ENCODE data around the gene TMEM94. TPM values are rescaled to one million over a fixed set of nuclear protein-coding genes. Genes with fewer than 3 reads are reported as not detected.

The TMEM94 gene
- 10.4 and 14.4 TPM in 2 replicates for total RNA-seq (2012; rRNA removed)

DNA sequence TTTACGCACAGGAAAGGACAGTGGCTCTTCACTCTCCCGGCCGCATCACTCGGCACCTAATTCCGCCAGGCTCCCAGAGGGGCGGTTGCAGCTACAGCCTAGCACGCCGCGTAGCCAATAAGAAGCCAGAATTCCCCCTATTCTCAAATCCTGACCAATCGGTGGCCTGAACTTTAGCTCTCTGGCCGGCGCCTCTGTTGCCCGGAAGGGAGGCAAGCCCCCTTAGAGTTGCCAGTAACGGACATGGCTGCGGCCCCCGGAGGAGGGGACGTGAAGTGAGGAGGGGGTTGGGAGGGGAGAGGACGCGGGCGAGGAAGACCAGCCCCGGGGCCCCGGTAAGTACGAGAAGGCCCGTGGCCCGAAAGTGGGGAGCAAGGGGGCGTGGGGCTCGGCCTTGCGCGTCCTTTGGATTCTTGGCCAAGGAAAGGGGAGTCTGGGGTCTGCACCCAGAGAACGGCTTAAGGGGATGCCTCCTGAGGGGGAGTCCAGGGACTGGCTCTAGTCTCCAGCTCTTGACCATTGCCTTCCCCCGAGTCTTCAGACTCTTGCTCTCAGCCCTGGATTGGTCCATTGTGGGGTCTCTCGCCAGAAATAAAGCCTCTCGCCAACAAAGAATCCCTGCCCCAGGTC, at the start of gene TMEM94:
TMEM94 (plus strand) TSS at position 219 of the 630 bp plus-strand sequence. CDS start 15,271 bp downstream, outside the sequence.
- Histone ChIP-seq H3K9me3 (replicated peaks; ENCODE audit: low read length) (no peaks in the 10 kb centered on the region), H3K4me3 (ENCODE audit: low read length) (peak within 1 kb of the TSS; percentile 84), H3K9ac (ENCODE audit: low read depth, low read length) (peak within 1 kb of the TSS; percentile 94), H3K4me1 (ENCODE audit: control insufficient read depth, insufficient read depth, low read length) (peaks cover 12% of the 10 kb centered on the region), H3K4me2 (ENCODE audit: low read length) (peak within 1 kb of the TSS; percentile 94), H3K27me3 (ENCODE audit: control insufficient read depth, insufficient read depth, low read length) (no peaks in the 10 kb centered on the region), H3K36me3 (ENCODE audit: insufficient read depth, low read length) (no peaks in the 10 kb centered on the region)

DNA sequence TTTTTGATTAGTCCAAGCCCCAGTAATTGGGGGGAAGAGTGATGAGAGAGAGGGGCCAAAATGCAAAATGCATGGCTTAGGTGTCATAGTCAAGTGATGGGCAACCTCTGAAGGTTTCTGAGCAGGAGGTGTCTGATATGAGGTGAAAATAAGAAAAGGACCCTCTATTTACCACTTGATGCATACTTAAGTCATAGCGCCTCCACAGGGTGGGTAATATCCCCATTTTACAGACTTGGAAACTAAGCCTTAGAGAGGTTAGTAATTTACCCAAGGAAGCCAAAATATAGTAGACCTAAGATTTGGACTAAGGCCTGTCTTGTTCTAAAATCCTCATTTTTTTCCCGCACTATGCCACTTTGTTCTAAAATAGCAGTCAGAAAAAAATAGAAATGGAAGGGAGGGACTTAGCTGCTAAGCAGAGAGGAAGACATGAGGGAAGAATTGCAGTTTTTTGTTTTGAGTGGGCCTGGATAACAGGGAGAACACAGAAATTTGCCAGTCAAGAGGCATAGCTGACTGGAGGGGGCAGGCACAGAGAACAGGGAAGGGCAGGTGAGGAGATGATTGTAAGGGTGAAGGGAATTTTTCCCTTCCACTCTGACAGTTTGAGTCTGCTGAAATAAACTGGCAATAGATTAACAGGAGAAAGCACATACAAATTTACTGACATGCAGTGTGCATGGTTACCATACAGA, 48.6 kb upstream of the TMEM94 start:
- H3K4me1 ChIP-seq (ENCODE audit: control insufficient read depth, insufficient read depth, low read length) = peaks cover 8% of the 10 kb centered on the region
- H3K36me3 ChIP-seq (ENCODE audit: insufficient read depth, low read length) = no peaks in the 10 kb centered on the region
- no peak overlapping the region for H3K9ac ChIP-seq (ENCODE audit: low read depth, low read length)
- H3K9me3 ChIP-seq (replicated peaks; ENCODE audit: low read length) = no peaks in the 10 kb centered on the region
- no peak overlapping the region for H3K4me3 ChIP-seq (ENCODE audit: low read length)
- peaks cover 3% of the 10 kb centered on the region for H3K27me3 ChIP-seq (ENCODE audit: control insufficient read depth, insufficient read depth, low read length)
- H3K4me2 ChIP-seq (ENCODE audit: low read length) = no peak overlapping the region

GRCh38 chr17:75410141-75410540, 46.3 kb upstream of the TMEM94 start:
- no peaks in the 10 kb centered on the region for H3K9me3 ChIP-seq (replicated peaks; ENCODE audit: low read length)

GRCh38 chr17:75411328-75412067, 44.9 kb upstream of the TMEM94 start:
- no peaks in the 10 kb centered on the region for H3K36me3 ChIP-seq (ENCODE audit: insufficient read depth, low read length)
- no peak overlapping the region for H3K9ac ChIP-seq (ENCODE audit: low read depth, low read length)
- H3K27me3 ChIP-seq (ENCODE audit: control insufficient read depth, insufficient read depth, low read length) = peaks cover 15% of the 10 kb centered on the region
- H3K4me1 ChIP-seq (ENCODE audit: control insufficient read depth, insufficient read depth, low read length) = peaks cover 3% of the 10 kb centered on the region
- no peaks in the 10 kb centered on the region for H3K9me3 ChIP-seq (replicated peaks; ENCODE audit: low read length)
- H3K4me3 ChIP-seq (ENCODE audit: low read length) = no peak overlapping the region
- no peak overlapping the region for H3K4me2 ChIP-seq (ENCODE audit: low read length)

More at GRCh38 chr17:75410141-75410540, 46.3 kb upstream of the TMEM94 start:
- H3K36me3 ChIP-seq (ENCODE audit: insufficient read depth, low read length) = no peaks in the 10 kb centered on the region
- H3K4me1 ChIP-seq (ENCODE audit: control insufficient read depth, insufficient read depth, low read length) = peaks cover 8% of the 10 kb centered on the region
- H3K27me3 ChIP-seq (ENCODE audit: control insufficient read depth, insufficient read depth, low read length) = peaks cover 8% of the 10 kb centered on the region
- H3K4me2 ChIP-seq (ENCODE audit: low read length) = no peak overlapping the region
- H3K9ac ChIP-seq (ENCODE audit: low read depth, low read length) = no peak overlapping the region
- H3K4me3 ChIP-seq (ENCODE audit: low read length) = no peak overlapping the region

DNA sequence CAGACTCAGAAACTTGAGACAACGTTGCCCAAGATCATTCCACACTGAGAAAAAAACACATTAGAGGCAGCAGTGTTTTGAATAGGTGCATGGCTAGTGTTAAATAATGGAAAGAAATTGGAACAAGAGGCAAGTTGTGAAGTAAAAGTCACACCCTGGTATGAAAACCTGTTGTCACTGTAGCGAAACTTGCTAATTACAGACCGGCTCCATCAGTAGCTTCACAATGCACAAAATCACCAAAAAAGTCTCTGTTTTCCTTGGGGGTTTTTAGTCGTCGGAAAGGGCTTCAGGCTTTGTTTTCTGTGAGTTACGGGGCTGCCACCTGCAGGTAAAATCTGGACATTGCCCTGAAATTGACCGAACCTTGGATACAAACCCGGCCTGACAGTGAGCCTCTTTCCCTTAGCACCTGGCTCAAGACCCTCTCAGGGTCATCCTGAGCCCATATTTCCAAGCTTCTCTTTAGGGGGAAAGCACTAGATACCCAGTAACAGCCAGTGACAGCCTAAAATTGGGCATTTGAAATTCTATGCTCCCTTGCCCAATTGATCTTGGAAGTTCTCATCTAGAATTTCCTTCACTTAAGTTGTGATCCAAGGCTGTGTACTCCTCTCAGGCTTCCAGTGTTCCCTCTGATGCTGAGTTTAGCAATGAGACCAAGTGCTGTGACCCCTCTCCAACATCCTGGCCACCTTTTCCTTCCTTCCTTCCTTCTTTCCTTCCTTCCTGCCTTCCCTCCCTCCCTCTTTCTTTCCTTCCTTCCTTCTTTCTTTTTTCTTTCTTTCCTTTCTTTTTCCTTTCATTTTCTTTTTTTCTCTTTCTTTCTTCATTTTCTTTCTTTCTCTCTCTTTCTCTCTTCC, 43.7 kb upstream of the TMEM94 start:
- Histone ChIP-seq H3K4me2 (ENCODE audit: low read length) (peak overlapping the region; percentile 73), H3K4me1 (ENCODE audit: control insufficient read depth, insufficient read depth, low read length) (no peaks in the 10 kb centered on the region), H3K4me3 (ENCODE audit: low read length) (peak overlapping the region; percentile 53), H3K9ac (ENCODE audit: low read depth, low read length) (no peak overlapping the region), H3K27me3 (ENCODE audit: control insufficient read depth, insufficient read depth, low read length) (peaks cover 15% of the 10 kb centered on the region), H3K9me3 (replicated peaks; ENCODE audit: low read length) (no peaks in the 10 kb centered on the region), H3K36me3 (ENCODE audit: insufficient read depth, low read length) (no peaks in the 10 kb centered on the region)

GRCh38 chr17:75414488-75414887, 41.9 kb upstream of the TMEM94 start:
- no peak overlapping the region for H3K9ac ChIP-seq (ENCODE audit: low read depth, low read length)
- no peaks in the 10 kb centered on the region for H3K36me3 ChIP-seq (ENCODE audit: insufficient read depth, low read length)
- H3K27me3 ChIP-seq (ENCODE audit: control insufficient read depth, insufficient read depth, low read length) = peaks cover 22% of the 10 kb centered on the region
- H3K4me3 ChIP-seq (ENCODE audit: low read length) = no peak overlapping the region
- no peaks in the 10 kb centered on the region for H3K4me1 ChIP-seq (ENCODE audit: control insufficient read depth, insufficient read depth, low read length)
- H3K9me3 ChIP-seq (replicated peaks; ENCODE audit: low read length) = no peaks in the 10 kb centered on the region
- no peak overlapping the region for H3K4me2 ChIP-seq (ENCODE audit: low read length)

DNA sequence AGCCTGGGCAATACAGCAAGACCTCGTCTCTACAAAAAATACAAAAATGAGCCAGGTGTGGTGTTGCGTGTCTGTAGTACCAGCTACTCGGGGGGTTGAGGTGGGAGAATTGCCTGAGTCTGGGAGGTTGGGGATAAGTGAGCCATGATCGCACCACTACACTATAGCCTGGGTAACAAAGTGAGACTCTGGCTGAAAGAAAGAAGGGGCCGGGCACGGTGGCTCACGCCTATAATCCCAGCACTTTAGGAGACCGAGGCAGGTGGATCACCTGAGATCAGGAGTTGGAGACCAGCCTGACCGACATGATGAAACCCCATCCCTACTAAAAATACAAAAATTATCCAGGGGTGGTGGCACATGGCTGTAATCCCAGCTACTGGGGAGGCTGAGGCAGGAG, 40.4 kb upstream of the TMEM94 start:
- Histone ChIP-seq H3K36me3 (ENCODE audit: insufficient read depth, low read length) (no peaks in the 10 kb centered on the region), H3K4me2 (ENCODE audit: low read length) (no peak overlapping the region), H3K4me3 (ENCODE audit: low read length) (no peak overlapping the region), H3K4me1 (ENCODE audit: control insufficient read depth, insufficient read depth, low read length) (no peaks in the 10 kb centered on the region), H3K9ac (ENCODE audit: low read depth, low read length) (no peak overlapping the region), H3K27me3 (ENCODE audit: control insufficient read depth, insufficient read depth, low read length) (peaks cover 19% of the 10 kb centered on the region), H3K9me3 (replicated peaks; ENCODE audit: low read length) (no peaks in the 10 kb centered on the region)

DNA sequence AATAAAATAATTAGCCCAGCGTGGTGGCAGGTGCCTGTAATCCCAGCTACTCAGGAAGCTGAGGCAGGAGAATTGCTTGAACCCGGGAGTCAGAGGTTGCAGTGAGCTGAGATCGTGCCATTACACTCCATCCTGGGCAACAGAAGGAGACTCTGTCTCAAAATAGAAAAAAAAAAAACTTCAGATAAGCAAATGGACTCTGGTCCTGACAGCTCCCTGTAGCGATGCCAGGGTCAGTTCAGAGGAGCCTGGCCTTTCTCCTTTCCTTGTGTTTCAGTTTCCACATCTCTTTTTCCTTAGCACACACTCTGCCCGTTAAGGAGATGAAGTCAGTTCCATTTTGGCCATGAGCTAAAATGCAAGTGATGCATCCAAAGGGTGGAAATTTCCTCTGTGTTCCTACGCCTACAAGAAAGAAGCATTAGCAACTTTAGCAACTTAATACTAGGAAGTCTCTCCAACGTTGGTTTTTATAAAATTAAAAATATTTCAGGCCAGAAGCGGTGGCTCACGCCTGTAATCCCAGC, 39.3 kb upstream of the TMEM94 start:
- no peak overlapping the region for H3K4me2 ChIP-seq (ENCODE audit: low read length)
- no peaks in the 10 kb centered on the region for H3K9me3 ChIP-seq (replicated peaks; ENCODE audit: low read length)
- no peaks in the 10 kb centered on the region for H3K4me1 ChIP-seq (ENCODE audit: control insufficient read depth, insufficient read depth, low read length)
- no peak overlapping the region for H3K9ac ChIP-seq (ENCODE audit: low read depth, low read length)
- no peaks in the 10 kb centered on the region for H3K36me3 ChIP-seq (ENCODE audit: insufficient read depth, low read length)
- H3K4me3 ChIP-seq (ENCODE audit: low read length) = no peak overlapping the region
- peaks cover 19% of the 10 kb centered on the region for H3K27me3 ChIP-seq (ENCODE audit: control insufficient read depth, insufficient read depth, low read length)

GRCh38 chr17:75418531-75418930, 37.9 kb upstream of the TMEM94 start:
- peaks cover 19% of the 10 kb centered on the region for H3K27me3 ChIP-seq (ENCODE audit: control insufficient read depth, insufficient read depth, low read length)
- H3K9ac ChIP-seq (ENCODE audit: low read depth, low read length) = no peak overlapping the region
- no peaks in the 10 kb centered on the region for H3K9me3 ChIP-seq (replicated peaks; ENCODE audit: low read length)
- H3K36me3 ChIP-seq (ENCODE audit: insufficient read depth, low read length) = no peaks in the 10 kb centered on the region
- H3K4me3 ChIP-seq (ENCODE audit: low read length) = no peak overlapping the region
- no peak overlapping the region for H3K4me2 ChIP-seq (ENCODE audit: low read length)
- H3K4me1 ChIP-seq (ENCODE audit: control insufficient read depth, insufficient read depth, low read length) = no peaks in the 10 kb centered on the region

DNA sequence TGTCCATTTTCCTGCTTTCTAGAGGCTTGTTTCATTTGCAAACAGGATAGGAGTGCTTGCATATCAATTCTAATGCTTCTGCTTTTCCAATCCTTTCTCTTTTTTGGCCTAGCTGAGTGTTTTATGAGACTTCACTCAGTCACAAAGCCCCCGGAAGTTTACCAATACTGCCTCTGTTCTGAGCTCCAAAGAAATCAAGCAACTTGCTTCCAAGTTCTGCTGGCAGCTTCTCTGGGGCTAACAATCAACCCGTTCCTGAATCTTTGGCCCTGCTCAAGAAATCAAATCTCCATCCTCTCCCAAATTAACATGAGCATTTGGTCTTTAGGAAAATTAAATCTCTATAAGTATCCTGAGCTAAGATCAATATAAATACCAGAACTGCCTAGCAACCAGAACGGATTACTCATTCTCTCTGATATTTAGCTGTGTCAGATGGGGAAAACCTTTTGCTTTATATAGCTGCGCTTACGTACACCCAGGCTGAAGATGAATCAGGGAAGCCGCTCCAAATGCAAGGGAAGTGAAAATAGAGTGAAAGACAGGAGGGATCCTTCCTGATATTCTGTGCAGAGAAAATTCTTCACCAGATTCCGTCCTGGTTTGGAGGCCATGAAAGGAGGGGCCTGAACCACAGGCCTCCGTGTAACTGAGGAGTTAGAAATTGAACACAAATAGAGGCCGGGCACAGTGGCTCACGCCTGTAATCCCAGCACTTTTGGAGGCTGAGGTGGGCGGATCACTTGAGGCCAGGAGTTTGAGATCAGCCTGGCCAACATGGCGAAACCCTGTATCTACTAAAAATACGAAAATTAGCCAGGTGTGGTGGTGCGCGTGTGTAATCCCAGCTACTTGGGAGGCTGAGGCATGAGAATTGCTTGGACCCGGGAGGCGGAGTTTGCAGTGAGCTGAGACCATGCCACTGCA, 27.6 kb upstream of the TMEM94 start:
- Histone ChIP-seq H3K9me3 (replicated peaks; ENCODE audit: low read length) (no peaks in the 10 kb centered on the region), H3K36me3 (ENCODE audit: insufficient read depth, low read length) (no peaks in the 10 kb centered on the region), H3K27me3 (ENCODE audit: control insufficient read depth, insufficient read depth, low read length) (peaks cover 5% of the 10 kb centered on the region), H3K9ac (ENCODE audit: low read depth, low read length) (peak overlapping the region; percentile 61), H3K4me3 (ENCODE audit: low read length) (peak overlapping the region; percentile 8), H3K4me2 (ENCODE audit: low read length) (peak overlapping the region; percentile 51), H3K4me1 (ENCODE audit: control insufficient read depth, insufficient read depth, low read length) (peaks cover 26% of the 10 kb centered on the region)

Measured in skeletal muscle satellite cell (primary cell).